ENCODE measurements around the gene MAMDC4. TPM values are rescaled to one million over a fixed set of nuclear protein-coding genes. Genes with fewer than 3 reads are reported as not detected.
"Not testable (repeated sequence)": the region's sequence is repeated elsewhere in the genome, so short reads cannot be mapped to it uniquely, and the experiment has no call there.

The MAMDC4 gene
- total RNA-seq, 2 experiments from 2014 or later: 11.7 to 14.2 TPM

GRCh38 chr9:136840877-136841645 is 11.1 kb upstream of the MAMDC4 start:
- H2AFZ ChIP-seq (ENCODE audit: low read length): no peak overlapping the region
- H4K20me1 ChIP-seq (ENCODE audit: insufficient read depth, low read length): no peaks in the 10 kb centered on the region
- no peak overlapping the region for H3K4me2 ChIP-seq (ENCODE audit: low read length)
- no peak overlapping the region for H3K4me3 ChIP-seq (ENCODE audit: low read depth, low read length, poor library complexity, severe bottlenecking)
- BruUV-seq (replicated peaks): no TSS peak
- H3K27ac ChIP-seq (ENCODE audit: low read depth, low read length, poor library complexity, severe bottlenecking): no peak overlapping the region
- POLR2A ChIA-PET: interaction anchor here (1.2 kb wide), 1 partner anchor 34 kb away, joined by 3 read pairs; the partner anchor contains the start of gene RABL6
- DNase-seq (ENCODE audit: low spot score): no peak
- H3K36me3 ChIP-seq (ENCODE audit: insufficient read depth, low read length): peaks cover 42% of the 10 kb centered on the region
- H3K4me1 ChIP-seq (ENCODE audit: insufficient read depth, low read length, poor library complexity, severe bottlenecking): peaks cover 22% of the 10 kb centered on the region
- intact Hi-C loops (cut with micrococcal nuclease; ENCODE audit: unreplicated experiment): no loop called here
- no peaks in the 10 kb centered on the region for H3K9me2 ChIP-seq (ENCODE audit: insufficient read depth, low read length)
- no peaks in the 10 kb centered on the region for H3K79me2 ChIP-seq (ENCODE audit: insufficient read depth, low read depth, low read length)
- no peak for TF ChIP-seq CTCF (conservative IDR thresholded peaks at IDR 0.05; ENCODE audit: low read length)
- no peak for TF ChIP-seq EZH2phosphoT487 (IDR thresholded peaks at IDR 0.05; ENCODE audit: borderline replicate concordance, low read depth, low read length)
- CTCF ChIA-PET (ENCODE audit: unreplicated experiment): no interaction called here
- H3K9me3 ChIP-seq (ENCODE audit: low read length): no peaks in the 10 kb centered on the region

- H3K79me2 ChIP-seq (ENCODE audit: insufficient read depth, low read depth, low read length); H3K9me3 ChIP-seq (ENCODE audit: low read length); intact Hi-C loops (cut with micrococcal nuclease; ENCODE audit: unreplicated experiment); H3K4me3 ChIP-seq (ENCODE audit: low read depth, low read length, poor library complexity, severe bottlenecking); H4K20me1 ChIP-seq (ENCODE audit: insufficient read depth, low read length); H3K9me2 ChIP-seq (ENCODE audit: insufficient read depth, low read length); DNase-seq (ENCODE audit: low spot score); H2AFZ ChIP-seq (ENCODE audit: low read length); BruUV-seq (replicated peaks); CTCF ChIA-PET (ENCODE audit: unreplicated experiment); H3K27ac ChIP-seq (ENCODE audit: low read depth, low read length, poor library complexity, severe bottlenecking): not testable (repeated sequence)
- POLR2A ChIA-PET: interaction anchor here (1.2 kb wide), 1 partner anchor 34 kb away, joined by 3 read pairs; the partner anchor contains the start of gene RABL6
- peaks cover 22% of the 10 kb centered on the region for H3K4me1 ChIP-seq (ENCODE audit: insufficient read depth, low read length, poor library complexity, severe bottlenecking)
- H3K4me2 ChIP-seq (ENCODE audit: low read length): peak overlapping the region; percentile 100
- peaks cover 39% of the 10 kb centered on the region for H3K36me3 ChIP-seq (ENCODE audit: insufficient read depth, low read length)
Observed at GRCh38 chr9:136841646-136842379, 10.3 kb upstream of the MAMDC4 start.

- DNase-seq (ENCODE audit: low spot score): peak; percentile 85
- H3K4me2 ChIP-seq (ENCODE audit: low read length): peak within 1 kb of the TSS; percentile 100
- H3K4me3 ChIP-seq (ENCODE audit: low read depth, low read length, poor library complexity, severe bottlenecking): peak within 1 kb of the TSS; percentile 66
- H3K36me3 ChIP-seq (ENCODE audit: insufficient read depth, low read length): peaks cover 39% of the 10 kb centered on the region
- H2AFZ ChIP-seq (ENCODE audit: low read length); H4K20me1 ChIP-seq (ENCODE audit: insufficient read depth, low read length); H3K9me3 ChIP-seq (ENCODE audit: low read length); BruUV-seq (replicated peaks); H3K79me2 ChIP-seq (ENCODE audit: insufficient read depth, low read depth, low read length); intact Hi-C loops (cut with micrococcal nuclease; ENCODE audit: unreplicated experiment); H3K9me2 ChIP-seq (ENCODE audit: insufficient read depth, low read length): not testable (repeated sequence)
- POLR2A ChIA-PET: interaction anchor here (1.2 kb wide), 1 partner anchor 35 kb away, joined by 3 read pairs; the partner anchor contains the start of gene RABL6
- H3K27ac ChIP-seq (ENCODE audit: low read depth, low read length, poor library complexity, severe bottlenecking): peak within 1 kb of the TSS; percentile 58
- peaks cover 23% of the 10 kb centered on the region for H3K4me1 ChIP-seq (ENCODE audit: insufficient read depth, low read length, poor library complexity, severe bottlenecking)
- TF ChIP-seq CTCF (conservative IDR thresholded peaks at IDR 0.05; ENCODE audit: low read length): peak; percentile 82
- CTCF ChIA-PET (ENCODE audit: unreplicated experiment): interaction anchor here (0.6 kb wide), 2 partner anchors 24 to 167 kb away, joined by 3 to 4 read pairs; no protein-coding TSS in a partner anchor
Observed at GRCh38 chr9:136842380-136842948, 9.7 kb upstream of the MAMDC4 start, which contains the start of gene AJM1. Gene AJM1, plus strand, starts transcription at chr9:136842478. Its CDS starts 1,937 bp downstream, at chr9:136844415.

- Histone ChIP-seq H3K36me3 (ENCODE audit: insufficient read depth, low read length) (peaks cover 32% of the 10 kb centered on the region), H3K27ac (ENCODE audit: low read depth, low read length, poor library complexity, severe bottlenecking) (peak overlapping the region; percentile 25), H3K4me1 (ENCODE audit: insufficient read depth, low read length, poor library complexity, severe bottlenecking) (peaks cover 26% of the 10 kb centered on the region), H3K4me3 (ENCODE audit: low read depth, low read length, poor library complexity, severe bottlenecking) (peak overlapping the region; percentile 6), H3K4me2 (ENCODE audit: low read length) (peak overlapping the region; percentile 54)
- BruUV-seq (replicated peaks); H2AFZ ChIP-seq (ENCODE audit: low read length); H3K9me2 ChIP-seq (ENCODE audit: insufficient read depth, low read length); DNase-seq (ENCODE audit: low spot score); H3K79me2 ChIP-seq (ENCODE audit: insufficient read depth, low read depth, low read length); H3K9me3 ChIP-seq (ENCODE audit: low read length); POLR2A ChIA-PET; H4K20me1 ChIP-seq (ENCODE audit: insufficient read depth, low read length): not testable (repeated sequence)
- intact Hi-C loops (cut with micrococcal nuclease; ENCODE audit: unreplicated experiment): loop anchor here (1.0 kb wide), 1 partner anchor 53 kb away; no protein-coding TSS in a partner anchor
- CTCF ChIA-PET (ENCODE audit: unreplicated experiment): interaction anchor here (0.6 kb wide), 2 partner anchors 34 to 166 kb away, joined by 3 to 4 read pairs; no protein-coding TSS in a partner anchor
Observed at GRCh38 chr9:136843159-136843800, 8.9 kb upstream of the MAMDC4 start.
